IMR-90 (cell line): ENCODE results near the gene INSYN1. TPM values are rescaled to one million over a fixed set of nuclear protein-coding genes. Genes with fewer than 3 reads are reported as not detected.

Experiments
- MAZ ChIP-seq: IDR thresholded peaks from 2 replicates; pipeline ENCODE4 v1.6.1; 2012; ENCODE audit warnings: low read depth, mild to moderate bottlenecking, low read length, improper control_type of control experiment, moderate library complexity, borderline replicate concordance
- MXI1 ChIP-seq: IDR thresholded peaks from 2 replicates; pipeline ENCODE4 v1.6.1; 2012; ENCODE audit warnings: low read depth, mild to moderate bottlenecking, low read length, moderate library complexity, borderline replicate concordance
- RAD21 ChIP-seq: IDR thresholded peaks from 2 replicates; pipeline ENCODE4 v1.6.1; 2012; ENCODE audit warnings: low read length, improper control_type of control experiment
- RFX5 ChIP-seq: IDR thresholded peaks from 2 replicates; pipeline ENCODE4 v1.8.0; 2012; ENCODE audit warnings: low read depth, mild to moderate bottlenecking, low read length, moderate library complexity
- polyA plus RNA-seq, 3 experiments: library from polyadenylated mRNA; depleted of rRNA; stranded (reverse); fragments of >200 nt; gene quantifications; 2 replicates each; pipeline ENCODE4 v1.2.3, GENCODE V29; 2012; ENCODE audit warnings: low replicate concordance in 1 of 3
- total RNA-seq: library from RNA; depleted of rRNA; stranded (reverse); fragments of >200 nt; gene quantifications from 2 replicates; pipeline ENCODE4 v1.2.3, GENCODE V29; 2012; rRNA removed

Gene INSYN1
- total and polyA plus RNA-seq, 2 of the 4 experiments (the other 2 are of a cell fraction) = 0.18 to 0.34 TPM

GRCh38 chr15:73685981-73686380, 67.2 kb downstream of the INSYN1 start (continued):
- TF ChIP-seq MAZ = no peak
- TF ChIP-seq MXI1 = no peak
- no peak for TF ChIP-seq RAD21
- no peak for TF ChIP-seq RFX5

Other genes starting within 250 kb of the INSYN1 start
- 150 and 171 TPM in 2 replicates for gene NPTN, start 120.0 kb downstream of the INSYN1 start, total RNA-seq
- gene NPTN, start 120.0 kb downstream of the INSYN1 start, polyA plus RNA-seq (2012; rRNA removed) = 268 and 329 TPM in 2 replicates
- gene CD276, start 69.0 kb downstream of the INSYN1 start, total RNA-seq = 30.8 and 37.5 TPM in 2 replicates
- gene CD276, start 69.0 kb downstream of the INSYN1 start, polyA plus RNA-seq (2012; rRNA removed) = 149 and 150 TPM in 2 replicates
- gene TBC1D21, start 120.2 kb upstream of the INSYN1 start, total RNA-seq = not detected in 2 replicates
- not detected in 2 replicates for gene TBC1D21, start 120.2 kb upstream of the INSYN1 start, polyA plus RNA-seq (2012; rRNA removed)
- gene LOXL1, start 173.1 kb upstream of the INSYN1 start, total RNA-seq = 146 and 148 TPM in 2 replicates
- gene LOXL1, start 173.1 kb upstream of the INSYN1 start, polyA plus RNA-seq (2012; rRNA removed) = 311 and 332 TPM in 2 replicates
- 11.8 and 12.5 TPM in 2 replicates for gene STOML1, start 238.9 kb upstream of the INSYN1 start, total RNA-seq
- gene STOML1, start 238.9 kb upstream of the INSYN1 start, polyA plus RNA-seq (2012; rRNA removed) = 21.2 and 25.0 TPM in 2 replicates
- 8.8 and 10.3 TPM in 2 replicates for gene PML, start 241.4 kb upstream of the INSYN1 start, total RNA-seq
- 22.6 and 23.1 TPM in 2 replicates for gene PML, start 241.4 kb upstream of the INSYN1 start, polyA plus RNA-seq (2012; rRNA removed)